Measurements from ENCODE around the gene PIP5K1B. TPM values are rescaled to one million over a fixed set of nuclear protein-coding genes. Genes with fewer than 3 reads are reported as not detected.

PIP5K1B gene
- total and polyA plus RNA-seq, 4 donors, result 0.09 to 30.9 (median 0.29) TPM

DNA sequence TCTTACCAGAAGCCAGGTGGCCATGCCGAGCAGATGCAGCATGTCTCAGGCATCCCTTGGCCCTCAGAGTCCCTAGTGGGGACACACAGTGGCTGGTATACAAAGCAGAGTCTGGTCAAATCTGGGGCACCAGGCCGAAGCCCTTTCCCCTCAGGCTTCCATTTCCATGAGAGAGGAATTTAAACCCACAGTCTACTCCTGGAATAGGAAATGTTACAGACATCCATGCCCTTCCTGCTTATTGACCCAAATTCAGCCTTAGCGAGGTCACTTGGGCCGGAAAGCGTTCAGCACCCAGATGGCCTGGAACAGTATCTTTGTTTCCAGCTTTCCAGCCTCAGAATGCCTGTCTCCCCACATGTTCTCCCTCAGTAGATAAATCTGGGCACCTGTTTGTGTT, 131.7 kb downstream of the PIP5K1B start:
- 71% methylated on average over 5 of the region's 5 CpGs for WGBS
- no peak overlapping the region for H3K4me3 ChIP-seq (ENCODE audit: low read depth in 1 of 3, low read length in 3 of 3)
- DNase-seq (ENCODE audit: low spot score), result no peak
- H3K27me3 ChIP-seq (ENCODE audit: control insufficient read depth in 4 of 4, insufficient read depth in 4 of 4, low read length in 3 of 4), result no peaks in the 10 kb centered on the region
- no peak overlapping the region for H3K27ac ChIP-seq (ENCODE audit: low read depth in 1 of 2, low read length in 2 of 2)
- H3K9me3 ChIP-seq (ENCODE audit: control insufficient read depth in 4 of 4, low read length in 3 of 4), result no peaks in the 10 kb centered on the region
- H3K36me3 ChIP-seq (ENCODE audit: control insufficient read depth in 4 of 4, insufficient read depth in 3 of 4, low read depth in 1 of 4, low read length in 3 of 4), result no peaks in the 10 kb centered on the region
- peaks cover 0 to 2% (median 0%) of the 10 kb centered on the region in 4 donors for H3K4me1 ChIP-seq (ENCODE audit: control insufficient read depth in 4 of 4, insufficient read depth in 4 of 4, low read length in 3 of 4)
- no peak for TF ChIP-seq RXRA (IDR thresholded peaks at IDR 0.05)
- TF ChIP-seq EGR1 (IDR thresholded peaks at IDR 0.05; ENCODE audit: low read depth in 2 of 2), result no peak
- TF ChIP-seq NR2F2 (IDR thresholded peaks at IDR 0.05), result peak; percentile 68
- TF ChIP-seq, protein P1, sequence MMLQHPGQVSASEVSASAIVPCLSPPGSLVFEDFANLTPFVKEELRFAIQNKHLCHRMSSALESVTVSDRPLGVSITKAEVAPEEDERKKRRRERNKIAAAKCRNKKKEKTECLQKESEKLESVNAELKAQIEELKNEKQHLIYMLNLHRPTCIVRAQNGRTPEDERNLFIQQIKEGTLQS (IDR thresholded peaks at IDR 0.05), result no peak
- no peak for TF ChIP-seq FOXA2 (IDR thresholded peaks at IDR 0.05)
- TF ChIP-seq SP1 (IDR thresholded peaks at IDR 0.05), result no peak
- no peak for TF ChIP-seq HNF4A (conservative IDR thresholded peaks at IDR 0.05)
- no peak overlapping the region for H3K9ac ChIP-seq (ENCODE audit: low read depth in 1 of 2, low read length in 2 of 2)

- Histone ChIP-seq H3K36me3 (ENCODE audit: control insufficient read depth in 4 of 4, insufficient read depth in 3 of 4, low read depth in 1 of 4, low read length in 3 of 4) (no peaks in the 10 kb centered on the region), H3K9me3 (ENCODE audit: control insufficient read depth in 4 of 4, low read length in 3 of 4) (no peaks in the 10 kb centered on the region), H3K27ac (ENCODE audit: low read depth in 1 of 2, low read length in 2 of 2) (no peak overlapping the region), H3K4me3 (ENCODE audit: low read depth in 1 of 3, low read length in 3 of 3) (no peak overlapping the region), H3K27me3 (ENCODE audit: control insufficient read depth in 4 of 4, insufficient read depth in 4 of 4, low read length in 3 of 4) (no peaks in the 10 kb centered on the region), H3K9ac (ENCODE audit: low read depth in 1 of 2, low read length in 2 of 2) (no peak overlapping the region), H3K4me1 (ENCODE audit: control insufficient read depth in 4 of 4, insufficient read depth in 4 of 4, low read length in 3 of 4) (peaks cover 0 to 2% (median 0%) of the 10 kb centered on the region in 4 donors)
- DNase-seq (ENCODE audit: low spot score), result no peak
- no peak for TF ChIP-seq CTCF (IDR thresholded peaks at IDR 0.05; ENCODE audit: low read depth, low read length, missing input control)
- no peak for TF ChIP-seq JUND (IDR thresholded peaks at IDR 0.05)
- TF ChIP-seq, protein P1 (IDR thresholded peaks at IDR 0.05), result no peak
- no peak for TF ChIP-seq SP1 (IDR thresholded peaks at IDR 0.05)
- no peak for TF ChIP-seq FOXA2 (IDR thresholded peaks at IDR 0.05)
- TF ChIP-seq, protein P2, sequence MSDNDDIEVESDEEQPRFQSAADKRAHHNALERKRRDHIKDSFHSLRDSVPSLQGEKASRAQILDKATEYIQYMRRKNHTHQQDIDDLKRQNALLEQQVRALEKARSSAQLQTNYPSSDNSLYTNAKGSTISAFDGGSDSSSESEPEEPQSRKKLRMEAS (IDR thresholded peaks at IDR 0.05), result no peak
- 73% methylated on average over 1 of the region's 1 CpG for WGBS
These were observed 133.2 kb downstream of the PIP5K1B start for GRCh38 chr9:68838245-68838644.

- no peak for DNase-seq (ENCODE audit: low spot score)
- WGBS, result 68% methylated on average over 6 of the region's 6 CpGs
- no peak overlapping the region for H3K4me3 ChIP-seq (ENCODE audit: low read depth in 1 of 3, low read length in 3 of 3)
- H3K27me3 ChIP-seq (ENCODE audit: control insufficient read depth in 4 of 4, insufficient read depth in 4 of 4, low read length in 3 of 4), result no peaks in the 10 kb centered on the region
- H3K36me3 ChIP-seq (ENCODE audit: control insufficient read depth in 4 of 4, insufficient read depth in 3 of 4, low read depth in 1 of 4, low read length in 3 of 4), result no peaks in the 10 kb centered on the region
- H3K4me1 ChIP-seq (ENCODE audit: control insufficient read depth in 4 of 4, insufficient read depth in 4 of 4, low read length in 3 of 4), result peaks cover 0 to 2% (median 0%) of the 10 kb centered on the region in 4 donors
- H3K27ac ChIP-seq (ENCODE audit: low read depth in 1 of 2, low read length in 2 of 2), result no peak overlapping the region
- H3K9ac ChIP-seq (ENCODE audit: low read depth in 1 of 2, low read length in 2 of 2), result no peak overlapping the region
- H3K9me3 ChIP-seq (ENCODE audit: control insufficient read depth in 4 of 4, low read length in 3 of 4), result no peaks in the 10 kb centered on the region
- TF ChIP-seq SP1 (IDR thresholded peaks at IDR 0.05), result no peak
- TF ChIP-seq CTCF (IDR thresholded peaks at IDR 0.05; ENCODE audit: low read depth, low read length, missing input control), result no peak
- no peak for TF ChIP-seq YY1 (IDR thresholded peaks at IDR 0.05)
- TF ChIP-seq, protein P1 (IDR thresholded peaks at IDR 0.05), result no peak
- no peak for TF ChIP-seq NR2F2 (IDR thresholded peaks at IDR 0.05)
- no peak for TF ChIP-seq HNF4A (conservative IDR thresholded peaks at IDR 0.05)
- TF ChIP-seq JUND (IDR thresholded peaks at IDR 0.05), result no peak
- TF ChIP-seq REST (IDR thresholded peaks at IDR 0.05), result no peak
- TF ChIP-seq RAD21 (IDR thresholded peaks at IDR 0.05), result no peak
- no peak for TF ChIP-seq EGR1 (IDR thresholded peaks at IDR 0.05; ENCODE audit: low read depth in 2 of 2)
- no peak for TF ChIP-seq FOXA2 (IDR thresholded peaks at IDR 0.05)
- no peak for TF ChIP-seq GABPA (IDR thresholded peaks at IDR 0.05 in 1 of 2, conservative IDR thresholded peaks at IDR 0.05 in 1 of 2)
- TF ChIP-seq, protein P2 (IDR thresholded peaks at IDR 0.05), result no peak
- no peak for TF ChIP-seq HNF4G (IDR thresholded peaks at IDR 0.05)
- TF ChIP-seq FOXA1 (IDR thresholded peaks at IDR 0.05), result no peak
These were observed 136.4 kb downstream of the PIP5K1B start for GRCh38 chr9:68841276-68842052.
